EH (cell line): ENCODE results near the gene FGFBP1.

Source experiments
- DNase-seq: peaks from one replicate; pipeline ENCODE4 v3.0.0-alpha.2; 2015; ENCODE audit warnings: low read depth

FGFBP1 gene

DNA sequence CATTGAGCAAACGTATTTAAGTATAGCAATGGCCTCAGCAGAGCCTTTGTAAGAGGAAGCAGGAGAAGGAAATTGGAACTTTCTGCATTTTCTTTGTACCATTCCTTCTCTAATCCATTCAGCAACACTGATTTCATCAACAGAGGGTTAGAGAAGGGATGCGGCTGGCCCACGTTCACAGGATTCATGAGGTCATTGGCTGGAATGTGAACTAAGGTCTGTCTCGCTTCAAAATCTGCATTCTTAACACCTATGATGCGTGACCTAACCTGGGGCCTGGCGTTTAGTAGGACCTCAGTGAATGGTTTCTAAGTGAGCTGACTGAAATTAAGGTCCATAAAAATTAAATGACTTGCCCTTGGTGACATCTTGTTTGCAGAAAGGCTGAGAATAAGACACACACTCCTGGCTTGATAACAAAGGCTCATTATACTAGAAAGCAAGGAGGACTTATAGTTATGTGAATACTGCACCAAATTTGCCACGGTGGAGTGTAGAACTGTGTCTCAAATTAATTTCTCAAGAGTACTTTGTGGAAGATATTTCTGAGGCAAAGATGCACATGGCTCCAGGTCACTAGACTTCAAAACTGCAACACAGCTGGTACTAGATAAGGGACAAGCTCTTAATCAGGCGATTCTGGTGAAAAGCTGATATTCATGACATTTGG is 25.4 kb downstream of the FGFBP1 start:
- DNase-seq = no peak

DNA sequence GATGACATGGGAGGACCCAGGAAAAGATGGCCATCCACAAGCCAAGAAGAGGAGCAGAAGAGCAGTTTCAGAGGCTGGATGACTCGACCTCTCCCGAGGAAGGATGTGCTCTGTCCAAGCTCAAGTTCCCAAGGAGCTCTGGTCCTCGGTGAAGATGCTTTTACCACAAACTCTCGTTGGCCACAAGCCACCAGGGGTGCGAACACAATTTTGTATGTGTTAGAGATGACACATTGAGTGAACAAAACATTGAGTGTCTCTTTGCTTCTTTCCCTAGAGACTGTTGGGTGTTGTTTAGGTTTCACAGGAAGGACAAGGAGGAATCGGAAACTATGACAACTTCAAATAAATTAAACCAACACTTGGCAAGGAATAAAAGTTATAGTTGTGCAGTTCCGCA is 26.3 kb downstream of the FGFBP1 start:
- no peak for DNase-seq

DNA sequence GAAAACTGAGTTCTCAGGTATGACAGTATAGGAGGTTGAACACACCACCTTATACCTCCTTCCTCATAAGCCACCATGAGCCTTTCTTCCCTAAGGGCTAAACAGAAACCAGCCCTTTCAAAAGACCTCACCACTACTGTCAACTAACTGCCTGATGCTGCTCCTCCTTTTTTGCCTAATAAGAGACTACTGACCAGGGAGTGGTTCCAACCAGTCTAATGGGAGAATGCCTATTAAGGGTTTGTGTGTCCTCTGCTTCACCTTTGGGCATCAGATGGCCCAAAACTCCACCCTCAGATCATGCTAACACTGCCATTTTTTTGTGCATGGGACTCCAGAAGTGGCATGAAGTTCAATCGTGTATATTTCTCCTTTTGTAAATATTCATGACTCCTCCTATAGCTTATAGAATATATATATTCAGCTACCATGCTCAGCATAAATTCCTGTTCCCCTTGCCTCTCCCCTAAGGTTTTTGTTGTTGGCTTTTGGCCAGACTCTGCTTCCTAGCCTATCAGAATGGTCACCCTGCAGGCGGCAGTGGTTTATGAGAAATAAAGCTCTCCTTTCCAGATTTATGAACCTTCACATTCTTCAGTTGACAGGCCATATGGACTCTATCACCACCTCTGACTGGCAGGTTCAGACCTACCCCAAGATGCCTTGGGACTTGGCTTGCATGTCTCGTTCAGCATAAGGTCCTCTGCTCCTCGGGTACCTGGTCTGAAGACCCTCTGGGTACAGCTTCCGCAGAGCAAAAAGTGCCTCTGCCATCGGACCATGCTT is 28.2 kb downstream of the FGFBP1 start:
- no peak for DNase-seq

DNA sequence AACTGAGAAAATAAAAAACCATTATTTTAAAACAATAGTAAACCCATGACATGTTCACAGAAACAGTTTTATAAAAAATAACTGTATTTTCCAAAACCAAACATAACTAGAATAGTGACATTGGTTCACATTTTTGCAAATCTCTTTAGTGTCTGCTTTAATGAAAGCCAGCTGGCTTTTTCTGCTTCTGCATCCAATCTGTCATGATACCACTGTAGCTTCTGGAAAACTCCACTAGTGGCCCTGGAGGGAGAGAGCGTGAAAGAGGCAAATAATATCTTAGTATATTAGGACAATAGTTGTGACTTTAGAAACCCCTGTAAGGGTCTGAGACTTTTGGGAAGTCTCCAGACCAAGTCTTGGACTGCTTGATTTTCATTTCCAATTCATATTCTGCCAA is 31.1 kb downstream of the FGFBP1 start:
- DNase-seq = peak; percentile 2

- no peak for DNase-seq
Measured at GRCh38 chr4:15906020-15906443, 32.5 kb downstream of the FGFBP1 start.

GRCh38 chr4:15902746-15903145 is 35.8 kb downstream of the FGFBP1 start:
- DNase-seq = no peak

DNA sequence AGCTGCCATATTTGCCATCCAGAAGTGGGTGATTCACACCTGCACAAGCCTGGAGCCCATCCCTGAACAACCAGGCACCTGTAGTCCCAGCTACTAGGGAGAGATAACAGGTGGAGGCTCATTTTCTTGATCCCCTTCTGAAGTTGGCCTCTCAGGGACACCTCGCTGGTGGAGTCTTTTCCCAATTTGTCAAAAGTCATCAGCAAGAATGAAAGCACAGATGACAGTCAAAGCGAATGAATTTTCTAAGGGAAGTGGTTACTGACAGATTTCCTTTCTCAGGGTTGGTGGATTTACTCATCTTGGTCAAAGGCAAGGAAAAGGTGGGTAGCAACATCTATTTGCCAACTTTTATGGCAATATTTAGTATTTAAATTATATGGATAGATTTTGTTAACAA is 36.5 kb downstream of the FGFBP1 start:
- no peak for DNase-seq

DNA sequence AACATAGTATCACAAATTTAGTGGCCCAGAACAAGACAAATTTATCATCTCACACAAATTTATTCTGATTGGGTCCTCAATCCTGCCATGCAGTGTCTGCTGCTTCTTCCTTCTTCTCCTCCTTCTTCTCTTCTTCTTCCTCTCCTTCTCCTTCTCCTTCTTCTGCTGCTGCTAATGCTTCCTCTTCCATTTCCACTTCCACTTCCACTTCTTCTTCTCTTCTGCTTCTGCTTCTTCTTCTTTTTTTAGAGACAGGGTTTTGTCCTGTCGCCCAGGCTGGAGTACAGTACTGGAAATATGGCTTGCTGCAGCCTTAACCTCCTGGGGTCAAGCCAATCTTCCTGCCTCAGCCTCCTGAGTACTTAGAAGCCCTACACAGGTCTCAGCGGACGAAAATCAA is 37.5 kb downstream of the FGFBP1 start:
- DNase-seq = no peak

DNA sequence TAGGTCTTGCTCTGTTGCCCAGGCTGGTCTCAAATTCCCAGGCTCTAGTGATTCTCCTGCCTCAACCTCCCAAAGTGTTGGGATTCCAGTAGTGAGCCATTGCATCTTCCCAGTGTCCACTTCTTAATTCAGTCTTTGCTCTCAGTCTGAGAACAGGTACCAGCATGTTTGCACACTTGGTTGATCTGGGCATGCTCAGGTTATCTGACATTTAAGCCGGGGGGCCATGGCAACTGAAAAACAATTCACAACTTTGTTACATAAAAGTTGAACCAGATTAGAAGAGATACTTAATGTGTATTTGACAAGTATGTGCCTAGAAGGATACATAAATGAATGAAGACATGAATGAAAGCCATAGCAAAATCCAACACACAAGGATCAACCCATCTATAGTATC is 39.0 kb downstream of the FGFBP1 start:
- DNase-seq = no peak

- no peak for DNase-seq
Measured at GRCh38 chr4:15898902-15899301, 39.6 kb downstream of the FGFBP1 start.

GRCh38 chr4:15897577-15897976 is 41.0 kb downstream of the FGFBP1 start:
- no peak for DNase-seq

DNA sequence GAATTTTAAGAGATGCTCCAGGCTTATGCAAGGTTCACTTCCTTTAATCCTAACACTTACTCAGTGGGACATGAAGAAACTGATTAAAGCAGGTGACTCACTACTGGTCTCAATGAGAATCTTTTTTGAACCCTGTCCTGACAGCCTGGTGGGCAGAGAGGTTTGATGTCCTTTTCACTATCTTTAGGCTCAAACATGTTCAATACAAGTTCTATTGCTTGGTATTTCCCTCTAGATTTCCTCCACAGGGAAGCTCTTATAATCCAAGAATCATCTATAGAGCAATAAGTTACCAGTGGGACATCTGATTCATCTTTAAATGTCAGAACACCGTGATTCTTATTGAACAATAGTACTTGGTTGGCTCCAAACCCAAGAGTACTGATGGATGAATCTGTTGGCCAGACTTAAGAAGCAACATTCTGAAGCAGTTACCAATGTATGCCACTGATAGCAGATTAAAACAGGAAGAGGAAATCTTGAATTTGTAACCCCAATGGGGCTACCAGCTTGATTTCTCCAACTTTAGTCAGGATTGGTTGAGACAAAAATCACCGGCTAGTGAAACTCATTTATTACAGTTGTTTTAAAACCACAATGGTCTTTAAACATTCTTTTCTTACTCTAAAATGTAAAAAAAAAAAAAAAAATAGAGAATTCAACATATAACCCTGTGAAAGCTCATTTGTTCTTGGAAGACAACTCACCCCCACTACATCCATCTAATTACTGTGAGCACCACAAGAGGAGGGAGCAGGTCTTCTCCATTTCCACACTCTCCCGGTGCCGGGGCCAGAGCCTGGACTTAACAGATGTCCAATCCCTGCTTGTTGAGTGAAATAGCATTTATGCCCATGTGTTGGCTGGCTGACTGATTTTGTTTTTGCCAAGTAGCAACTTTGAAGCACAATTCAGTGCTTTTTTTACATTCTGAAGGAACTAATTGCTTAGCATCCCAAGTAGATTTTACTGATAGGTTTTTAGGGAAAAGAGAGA is 43.3 kb downstream of the FGFBP1 start:
- DNase-seq = peak; percentile 2

DNA sequence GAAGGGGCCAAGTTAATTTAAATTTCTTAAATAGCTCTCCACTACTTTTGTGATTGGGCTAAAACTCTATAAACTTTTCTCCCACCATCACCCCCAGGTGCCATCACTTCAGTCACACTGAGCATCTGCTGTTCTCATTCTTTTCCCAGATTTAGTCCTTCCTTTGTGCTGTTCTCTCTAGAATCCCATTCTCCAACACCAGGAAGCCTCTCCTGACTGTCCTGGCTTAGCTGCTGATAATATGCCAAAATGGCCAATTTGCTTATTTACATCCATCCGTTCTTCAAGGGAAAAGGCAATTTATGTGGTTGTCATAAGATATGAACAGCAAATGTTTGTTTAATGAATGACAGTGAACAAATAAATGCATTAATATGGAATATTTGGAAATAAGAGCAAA is 44.1 kb downstream of the FGFBP1 start:
- DNase-seq = no peak

- peak; percentile 94 for DNase-seq
Measured at GRCh38 chr4:15893962-15894361, 44.6 kb downstream of the FGFBP1 start.

GRCh38 chr4:15891312-15891711 is 47.2 kb downstream of the FGFBP1 start:
- no peak for DNase-seq

DNA sequence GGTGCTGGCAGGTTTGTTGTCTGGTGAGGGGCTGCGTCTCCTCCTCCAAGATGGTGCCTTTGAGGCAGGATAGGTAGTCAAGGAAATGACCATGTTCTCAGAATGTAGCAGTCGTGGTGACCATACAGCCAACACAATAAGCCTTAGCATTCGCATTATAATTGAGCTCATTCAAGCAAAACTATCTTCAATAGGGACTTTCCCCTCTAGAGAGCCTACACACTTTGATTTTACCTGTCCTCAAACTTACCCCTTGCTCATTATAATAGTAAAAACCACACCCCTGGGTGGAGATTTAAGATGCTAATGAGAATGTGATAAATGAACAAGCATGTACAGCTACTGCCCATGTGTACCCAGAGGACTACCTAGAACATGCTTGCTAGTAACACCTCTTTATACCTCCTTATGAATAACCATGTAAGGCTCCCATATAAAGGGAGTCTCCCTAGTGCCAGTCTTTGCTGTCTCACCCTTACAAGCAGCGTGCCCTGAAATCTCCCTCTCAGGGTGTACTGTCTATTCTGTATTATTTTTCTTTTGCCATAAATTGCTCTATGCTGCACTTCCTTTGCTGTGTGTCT is 48.2 kb downstream of the FGFBP1 start:
- DNase-seq = no peak

- no peak for DNase-seq
Measured at GRCh38 chr4:15888515-15888914, 50.0 kb downstream of the FGFBP1 start.
